ENCODE measurements around the gene MYO1F. TPM values are rescaled to one million over a fixed set of nuclear protein-coding genes. Genes with fewer than 3 reads are reported as not detected.

Gene MYO1F
- total and polyA plus RNA-seq, 2 of the 13 experiments (the other 11 are each of a cell fraction or from before 2014, with no cell fraction given): 0.09 to 0.13 TPM

DNA sequence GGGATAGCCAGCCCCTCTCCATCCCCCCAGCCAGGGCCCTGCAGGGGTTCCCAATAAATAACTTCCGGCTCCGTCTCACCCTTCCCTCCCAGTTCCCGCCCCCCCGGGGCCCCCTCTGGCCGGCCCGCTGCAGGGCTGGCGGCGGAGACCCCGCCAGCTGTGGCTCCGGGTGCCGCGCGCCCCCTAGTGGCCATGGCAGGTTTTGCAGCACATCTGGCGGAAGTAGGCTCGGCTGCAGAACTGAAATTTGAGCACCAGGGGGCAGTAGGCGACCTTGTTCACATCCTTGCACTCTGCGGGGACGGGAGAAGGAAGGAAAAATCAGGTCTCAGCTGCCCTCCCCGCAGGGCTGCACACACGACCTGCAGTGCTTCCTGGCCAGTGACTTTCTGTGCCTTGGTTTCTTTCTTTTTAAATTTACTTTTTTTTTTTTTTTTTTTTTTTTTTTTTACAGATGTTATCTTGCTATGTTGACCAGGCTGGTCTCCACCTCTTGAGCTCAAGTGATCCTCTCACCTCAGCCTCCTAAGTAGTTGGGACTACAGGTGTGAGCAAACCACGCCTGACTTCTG is 3.6 kb upstream of the MYO1F start (continued):
- TF ChIP-seq, protein P1, sequence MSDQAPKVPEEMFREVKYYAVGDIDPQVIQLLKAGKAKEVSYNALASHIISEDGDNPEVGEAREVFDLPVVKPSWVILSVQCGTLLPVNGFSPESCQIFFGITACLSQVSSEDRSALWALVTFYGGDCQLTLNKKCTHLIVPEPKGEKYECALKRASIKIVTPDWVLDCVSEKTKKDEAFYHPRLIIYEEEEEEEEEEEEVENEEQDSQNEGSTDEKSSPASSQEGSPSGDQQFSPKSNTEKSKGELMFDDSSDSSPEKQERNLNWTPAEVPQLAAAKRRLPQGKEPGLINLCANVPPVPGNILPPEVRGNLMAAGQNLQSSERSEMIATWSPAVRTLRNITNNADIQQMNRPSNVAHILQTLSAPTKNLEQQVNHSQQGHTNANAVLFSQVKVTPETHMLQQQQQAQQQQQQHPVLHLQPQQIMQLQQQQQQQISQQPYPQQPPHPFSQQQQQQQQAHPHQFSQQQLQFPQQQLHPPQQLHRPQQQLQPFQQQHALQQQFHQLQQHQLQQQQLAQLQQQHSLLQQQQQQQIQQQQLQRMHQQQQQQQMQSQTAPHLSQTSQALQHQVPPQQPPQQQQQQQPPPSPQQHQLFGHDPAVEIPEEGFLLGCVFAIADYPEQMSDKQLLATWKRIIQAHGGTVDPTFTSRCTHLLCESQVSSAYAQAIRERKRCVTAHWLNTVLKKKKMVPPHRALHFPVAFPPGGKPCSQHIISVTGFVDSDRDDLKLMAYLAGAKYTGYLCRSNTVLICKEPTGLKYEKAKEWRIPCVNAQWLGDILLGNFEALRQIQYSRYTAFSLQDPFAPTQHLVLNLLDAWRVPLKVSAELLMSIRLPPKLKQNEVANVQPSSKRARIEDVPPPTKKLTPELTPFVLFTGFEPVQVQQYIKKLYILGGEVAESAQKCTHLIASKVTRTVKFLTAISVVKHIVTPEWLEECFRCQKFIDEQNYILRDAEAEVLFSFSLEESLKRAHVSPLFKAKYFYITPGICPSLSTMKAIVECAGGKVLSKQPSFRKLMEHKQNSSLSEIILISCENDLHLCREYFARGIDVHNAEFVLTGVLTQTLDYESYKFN (CRISPR knock-in tag; conservative IDR thresholded peaks at IDR 0.05): no peak
- TF ChIP-seq, protein P2, sequence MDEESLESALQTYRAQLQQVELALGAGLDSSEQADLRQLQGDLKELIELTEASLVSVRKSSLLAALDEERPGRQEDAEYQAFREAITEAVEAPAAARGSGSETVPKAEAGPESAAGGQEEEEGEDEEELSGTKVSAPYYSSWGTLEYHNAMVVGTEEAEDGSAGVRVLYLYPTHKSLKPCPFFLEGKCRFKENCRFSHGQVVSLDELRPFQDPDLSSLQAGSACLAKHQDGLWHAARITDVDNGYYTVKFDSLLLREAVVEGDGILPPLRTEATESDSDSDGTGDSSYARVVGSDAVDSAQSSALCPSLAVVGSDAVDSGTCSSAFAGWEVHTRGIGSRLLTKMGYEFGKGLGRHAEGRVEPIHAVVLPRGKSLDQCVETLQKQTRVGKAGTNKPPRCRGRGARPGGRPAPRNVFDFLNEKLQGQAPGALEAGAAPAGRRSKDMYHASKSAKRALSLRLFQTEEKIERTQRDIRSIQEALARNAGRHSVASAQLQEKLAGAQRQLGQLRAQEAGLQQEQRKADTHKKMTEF (CRISPR knock-in tag; IDR thresholded peaks at IDR 0.05): no peak; the same call in 1 of the 2 replicates
- TF ChIP-seq, protein P3, sequence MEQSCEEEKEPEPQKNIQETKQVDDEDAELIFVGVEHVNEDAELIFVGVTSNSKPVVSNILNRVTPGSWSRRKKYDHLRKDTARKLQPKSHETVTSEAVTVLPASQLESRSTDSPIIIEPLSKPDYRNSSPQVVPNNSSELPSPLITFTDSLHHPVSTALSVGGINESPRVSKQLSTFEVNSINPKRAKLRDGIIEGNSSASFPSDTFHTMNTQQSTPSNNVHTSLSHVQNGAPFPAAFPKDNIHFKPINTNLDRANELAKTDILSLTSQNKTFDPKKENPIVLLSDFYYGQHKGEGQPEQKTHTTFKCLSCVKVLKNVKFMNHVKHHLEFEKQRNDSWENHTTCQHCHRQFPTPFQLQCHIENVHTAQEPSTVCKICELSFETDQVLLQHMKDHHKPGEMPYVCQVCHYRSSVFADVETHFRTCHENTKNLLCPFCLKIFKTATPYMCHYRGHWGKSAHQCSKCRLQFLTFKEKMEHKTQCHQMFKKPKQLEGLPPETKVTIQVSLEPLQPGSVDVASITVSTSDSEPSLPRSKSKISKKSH (CRISPR knock-in tag; IDR thresholded peaks at IDR 0.05; ENCODE audit: borderline replicate concordance): no peak
- TF ChIP-seq ZNF569 (CRISPR knock-in tag; IDR thresholded peaks at IDR 0.05; ENCODE audit: borderline replicate concordance): no peak
- TF ChIP-seq FOXP1 (IDR thresholded peaks at IDR 0.05): no peak
- 0 out of 2 replicates have a peak, but pooled peaks have one; percentile 17 for TF ChIP-seq FOXP1 (CRISPR knock-in tag; IDR thresholded peaks at IDR 0.05)
- TF ChIP-seq ZBTB20 (CRISPR knock-in tag; IDR thresholded peaks at IDR 0.05; ENCODE audit: borderline replicate concordance, low read depth): no peak
- TF ChIP-seq, protein P4, sequence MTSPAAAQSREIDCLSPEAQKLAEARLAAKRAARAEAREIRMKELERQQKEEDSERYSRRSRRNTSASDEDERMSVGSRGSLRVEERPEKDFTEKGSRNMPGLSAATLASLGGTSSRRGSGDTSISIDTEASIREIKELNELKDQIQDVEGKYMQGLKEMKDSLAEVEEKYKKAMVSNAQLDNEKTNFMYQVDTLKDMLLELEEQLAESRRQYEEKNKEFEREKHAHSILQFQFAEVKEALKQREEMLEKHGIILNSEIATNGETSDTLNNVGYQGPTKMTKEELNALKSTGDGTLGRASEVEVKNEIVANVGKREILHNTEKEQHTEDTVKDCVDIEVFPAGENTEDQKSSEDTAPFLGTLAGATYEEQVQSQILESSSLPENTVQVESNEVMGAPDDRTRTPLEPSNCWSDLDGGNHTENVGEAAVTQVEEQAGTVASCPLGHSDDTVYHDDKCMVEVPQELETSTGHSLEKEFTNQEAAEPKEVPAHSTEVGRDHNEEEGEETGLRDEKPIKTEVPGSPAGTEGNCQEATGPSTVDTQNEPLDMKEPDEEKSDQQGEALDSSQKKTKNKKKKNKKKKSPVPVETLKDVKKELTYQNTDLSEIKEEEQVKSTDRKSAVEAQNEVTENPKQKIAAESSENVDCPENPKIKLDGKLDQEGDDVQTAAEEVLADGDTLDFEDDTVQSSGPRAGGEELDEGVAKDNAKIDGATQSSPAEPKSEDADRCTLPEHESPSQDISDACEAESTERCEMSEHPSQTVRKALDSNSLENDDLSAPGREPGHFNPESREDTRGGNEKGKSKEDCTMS (CRISPR knock-in tag; conservative IDR thresholded peaks at IDR 0.05): no peak
- no peak for TF ChIP-seq ZNF737 (CRISPR knock-in tag; IDR thresholded peaks at IDR 0.05; ENCODE audit: borderline replicate concordance)
- no peak for TF ChIP-seq SYNCRIP (IDR thresholded peaks at IDR 0.05; ENCODE audit: insufficient read depth, low read depth, low read length)
- no peak for TF ChIP-seq TBL1XR1 (IDR thresholded peaks at IDR 0.05; ENCODE audit: borderline replicate concordance, low read length, partially characterized antibody)
- TF ChIP-seq, protein P5, sequence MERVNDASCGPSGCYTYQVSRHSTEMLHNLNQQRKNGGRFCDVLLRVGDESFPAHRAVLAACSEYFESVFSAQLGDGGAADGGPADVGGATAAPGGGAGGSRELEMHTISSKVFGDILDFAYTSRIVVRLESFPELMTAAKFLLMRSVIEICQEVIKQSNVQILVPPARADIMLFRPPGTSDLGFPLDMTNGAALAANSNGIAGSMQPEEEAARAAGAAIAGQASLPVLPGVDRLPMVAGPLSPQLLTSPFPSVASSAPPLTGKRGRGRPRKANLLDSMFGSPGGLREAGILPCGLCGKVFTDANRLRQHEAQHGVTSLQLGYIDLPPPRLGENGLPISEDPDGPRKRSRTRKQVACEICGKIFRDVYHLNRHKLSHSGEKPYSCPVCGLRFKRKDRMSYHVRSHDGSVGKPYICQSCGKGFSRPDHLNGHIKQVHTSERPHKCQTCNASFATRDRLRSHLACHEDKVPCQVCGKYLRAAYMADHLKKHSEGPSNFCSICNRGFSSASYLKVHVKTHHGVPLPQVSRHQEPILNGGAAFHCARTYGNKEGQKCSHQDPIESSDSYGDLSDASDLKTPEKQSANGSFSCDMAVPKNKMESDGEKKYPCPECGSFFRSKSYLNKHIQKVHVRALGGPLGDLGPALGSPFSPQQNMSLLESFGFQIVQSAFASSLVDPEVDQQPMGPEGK (CRISPR knock-in tag; IDR thresholded peaks at IDR 0.05): peak; percentile 75
- no peak for TF ChIP-seq ZNF777 (CRISPR knock-in tag; IDR thresholded peaks at IDR 0.05)
- TF ChIP-seq ZNF205 (CRISPR knock-in tag; IDR thresholded peaks at IDR 0.05): no peak
- no peak for TF ChIP-seq MATR3 (CRISPR knock-in tag; IDR thresholded peaks at IDR 0.05)
- no peak for TF ChIP-seq ZNF672 (CRISPR knock-in tag; IDR thresholded peaks at IDR 0.05)
- TF ChIP-seq ZNF44 (CRISPR knock-in tag; IDR thresholded peaks at IDR 0.05): no peak
- peak; percentile 63; the same call in 1 of the 2 replicates for TF ChIP-seq CBX5 (CRISPR knock-in tag; IDR thresholded peaks at IDR 0.05; ENCODE audit: borderline replicate concordance)
- no peak for TF ChIP-seq MTA3 (CRISPR knock-in tag; IDR thresholded peaks at IDR 0.05)
- TF ChIP-seq FOXO1 (CRISPR knock-in tag; IDR thresholded peaks at IDR 0.05): peak; percentile 26; the same call in 1 of the 2 replicates

Measured in HepG2 (cell line).